ENCODE measurements around the gene G6PC3. TPM values are rescaled to one million over a fixed set of nuclear protein-coding genes. Genes with fewer than 3 reads are reported as not detected.

Gene G6PC3
- total and polyA plus RNA-seq, 4 donors, result 6.7 to 15.1 (median 8.3) TPM

DNA sequence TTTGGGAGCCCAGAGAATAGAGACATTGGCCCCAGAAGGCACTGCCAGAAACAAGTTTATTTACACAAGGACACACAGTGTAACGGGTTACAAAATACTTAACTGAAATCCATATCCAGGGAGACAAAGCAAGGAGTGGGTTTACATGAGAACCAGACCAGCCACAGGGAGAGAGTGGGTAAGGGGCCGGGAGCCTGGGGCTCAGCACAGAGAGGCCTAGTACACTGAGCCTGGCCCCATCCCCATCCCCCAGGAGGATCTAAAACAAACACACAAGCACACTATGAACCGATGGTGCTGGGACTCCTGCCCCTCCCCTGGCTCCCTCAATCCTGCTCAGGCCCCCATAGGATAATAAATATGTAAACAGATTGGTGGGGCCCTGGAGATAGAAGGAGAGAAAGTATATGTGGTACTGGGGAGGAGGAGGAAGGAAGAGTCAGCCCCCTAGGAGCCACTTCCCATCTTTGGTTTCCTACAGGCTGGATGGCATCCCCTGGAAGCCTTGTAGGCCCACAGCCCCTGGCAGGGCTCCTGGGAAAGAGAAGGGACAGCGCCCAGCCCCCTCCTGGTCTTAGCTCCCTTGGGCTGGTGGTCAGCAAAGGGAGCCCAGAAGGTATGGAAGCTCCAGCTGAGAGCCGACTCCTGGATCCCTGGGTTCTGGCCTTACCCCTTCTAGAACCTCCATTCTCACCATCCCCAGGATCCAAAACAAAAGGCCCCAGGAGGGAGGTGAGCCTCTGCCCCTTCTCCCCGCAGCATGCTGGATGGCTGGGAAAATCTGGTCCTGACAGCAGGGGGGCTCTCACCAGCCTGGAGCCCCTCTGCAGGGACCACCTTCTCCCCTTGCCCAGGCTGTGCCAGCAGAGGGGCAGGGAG lies 6.4 kb downstream of the G6PC3 start (continued):
- no peak for TF ChIP-seq NR2F2 (IDR thresholded peaks at IDR 0.05)

DNA sequence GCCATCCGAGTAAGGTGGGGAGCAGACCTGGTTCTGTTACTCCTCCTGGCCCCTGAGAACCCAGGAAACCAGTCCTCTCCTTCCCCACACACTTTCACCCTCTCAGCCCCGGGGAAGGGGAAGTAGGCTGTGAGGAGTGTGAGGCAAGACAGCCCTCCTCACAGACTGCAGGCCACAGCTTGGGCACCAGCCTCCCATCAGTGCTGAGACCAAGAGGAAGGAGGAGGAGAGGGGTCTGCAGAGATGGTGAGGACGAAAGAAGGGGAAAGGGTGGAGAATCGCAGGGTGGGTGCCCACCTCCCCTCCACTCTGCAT lies 7.0 kb downstream of the G6PC3 start:
- no peaks in the 10 kb centered on the region for H3K9me3 ChIP-seq (ENCODE audit: control insufficient read depth in 4 of 4, low read length in 3 of 4)
- no peak for DNase-seq (ENCODE audit: low spot score)
- H3K36me3 ChIP-seq (ENCODE audit: control insufficient read depth in 4 of 4, insufficient read depth in 3 of 4, low read depth in 1 of 4, low read length in 3 of 4), result peaks cover 0 to 34% (median 15%) of the 10 kb centered on the region in 4 donors
- TF ChIP-seq, protein P1, sequence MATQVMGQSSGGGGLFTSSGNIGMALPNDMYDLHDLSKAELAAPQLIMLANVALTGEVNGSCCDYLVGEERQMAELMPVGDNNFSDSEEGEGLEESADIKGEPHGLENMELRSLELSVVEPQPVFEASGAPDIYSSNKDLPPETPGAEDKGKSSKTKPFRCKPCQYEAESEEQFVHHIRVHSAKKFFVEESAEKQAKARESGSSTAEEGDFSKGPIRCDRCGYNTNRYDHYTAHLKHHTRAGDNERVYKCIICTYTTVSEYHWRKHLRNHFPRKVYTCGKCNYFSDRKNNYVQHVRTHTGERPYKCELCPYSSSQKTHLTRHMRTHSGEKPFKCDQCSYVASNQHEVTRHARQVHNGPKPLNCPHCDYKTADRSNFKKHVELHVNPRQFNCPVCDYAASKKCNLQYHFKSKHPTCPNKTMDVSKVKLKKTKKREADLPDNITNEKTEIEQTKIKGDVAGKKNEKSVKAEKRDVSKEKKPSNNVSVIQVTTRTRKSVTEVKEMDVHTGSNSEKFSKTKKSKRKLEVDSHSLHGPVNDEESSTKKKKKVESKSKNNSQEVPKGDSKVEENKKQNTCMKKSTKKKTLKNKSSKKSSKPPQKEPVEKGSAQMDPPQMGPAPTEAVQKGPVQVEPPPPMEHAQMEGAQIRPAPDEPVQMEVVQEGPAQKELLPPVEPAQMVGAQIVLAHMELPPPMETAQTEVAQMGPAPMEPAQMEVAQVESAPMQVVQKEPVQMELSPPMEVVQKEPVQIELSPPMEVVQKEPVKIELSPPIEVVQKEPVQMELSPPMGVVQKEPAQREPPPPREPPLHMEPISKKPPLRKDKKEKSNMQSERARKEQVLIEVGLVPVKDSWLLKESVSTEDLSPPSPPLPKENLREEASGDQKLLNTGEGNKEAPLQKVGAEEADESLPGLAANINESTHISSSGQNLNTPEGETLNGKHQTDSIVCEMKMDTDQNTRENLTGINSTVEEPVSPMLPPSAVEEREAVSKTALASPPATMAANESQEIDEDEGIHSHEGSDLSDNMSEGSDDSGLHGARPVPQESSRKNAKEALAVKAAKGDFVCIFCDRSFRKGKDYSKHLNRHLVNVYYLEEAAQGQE (IDR thresholded peaks at IDR 0.05), result no peak
- no peak for TF ChIP-seq YY1 (IDR thresholded peaks at IDR 0.05)
- TF ChIP-seq EGR1 (IDR thresholded peaks at IDR 0.05; ENCODE audit: low read depth in 2 of 2), result no peak
- TF ChIP-seq RAD21 (IDR thresholded peaks at IDR 0.05), result no peak
- TF ChIP-seq JUND (IDR thresholded peaks at IDR 0.05), result no peak
- no peak for TF ChIP-seq TAF1 (conservative IDR thresholded peaks at IDR 0.05)
- TF ChIP-seq HNF4G (IDR thresholded peaks at IDR 0.05), result no peak
- TF ChIP-seq, protein P2, sequence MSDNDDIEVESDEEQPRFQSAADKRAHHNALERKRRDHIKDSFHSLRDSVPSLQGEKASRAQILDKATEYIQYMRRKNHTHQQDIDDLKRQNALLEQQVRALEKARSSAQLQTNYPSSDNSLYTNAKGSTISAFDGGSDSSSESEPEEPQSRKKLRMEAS (IDR thresholded peaks at IDR 0.05), result no peak
- no peak for TF ChIP-seq NR2F2 (IDR thresholded peaks at IDR 0.05)
- TF ChIP-seq, protein P3, sequence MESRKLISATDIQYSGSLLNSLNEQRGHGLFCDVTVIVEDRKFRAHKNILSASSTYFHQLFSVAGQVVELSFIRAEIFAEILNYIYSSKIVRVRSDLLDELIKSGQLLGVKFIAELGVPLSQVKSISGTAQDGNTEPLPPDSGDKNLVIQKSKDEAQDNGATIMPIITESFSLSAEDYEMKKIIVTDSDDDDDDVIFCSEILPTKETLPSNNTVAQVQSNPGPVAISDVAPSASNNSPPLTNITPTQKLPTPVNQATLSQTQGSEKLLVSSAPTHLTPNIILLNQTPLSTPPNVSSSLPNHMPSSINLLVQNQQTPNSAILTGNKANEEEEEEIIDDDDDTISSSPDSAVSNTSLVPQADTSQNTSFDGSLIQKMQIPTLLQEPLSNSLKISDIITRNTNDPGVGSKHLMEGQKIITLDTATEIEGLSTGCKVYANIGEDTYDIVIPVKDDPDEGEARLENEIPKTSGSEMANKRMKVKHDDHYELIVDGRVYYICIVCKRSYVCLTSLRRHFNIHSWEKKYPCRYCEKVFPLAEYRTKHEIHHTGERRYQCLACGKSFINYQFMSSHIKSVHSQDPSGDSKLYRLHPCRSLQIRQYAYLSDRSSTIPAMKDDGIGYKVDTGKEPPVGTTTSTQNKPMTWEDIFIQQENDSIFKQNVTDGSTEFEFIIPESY (IDR thresholded peaks at IDR 0.05), result no peak
- no peak overlapping the region for H3K4me3 ChIP-seq (ENCODE audit: low read depth in 1 of 3, low read length in 3 of 3)
- H3K4me1 ChIP-seq (ENCODE audit: control insufficient read depth in 4 of 4, insufficient read depth in 4 of 4, low read length in 3 of 4), result peaks cover 3 to 28% (median 21%) of the 10 kb centered on the region in 4 donors
- H3K27ac ChIP-seq (ENCODE audit: low read depth in 1 of 2, low read length in 2 of 2), result peak overlapping the region; percentile 40 to 54
- H3K27me3 ChIP-seq (ENCODE audit: control insufficient read depth in 4 of 4, insufficient read depth in 4 of 4, low read length in 3 of 4), result no peaks in the 10 kb centered on the region
- no peak overlapping the region for H3K9ac ChIP-seq (ENCODE audit: low read depth in 1 of 2, low read length in 2 of 2)
- WGBS, result 77% methylated on average over 4 of the region's 4 CpGs

DNA sequence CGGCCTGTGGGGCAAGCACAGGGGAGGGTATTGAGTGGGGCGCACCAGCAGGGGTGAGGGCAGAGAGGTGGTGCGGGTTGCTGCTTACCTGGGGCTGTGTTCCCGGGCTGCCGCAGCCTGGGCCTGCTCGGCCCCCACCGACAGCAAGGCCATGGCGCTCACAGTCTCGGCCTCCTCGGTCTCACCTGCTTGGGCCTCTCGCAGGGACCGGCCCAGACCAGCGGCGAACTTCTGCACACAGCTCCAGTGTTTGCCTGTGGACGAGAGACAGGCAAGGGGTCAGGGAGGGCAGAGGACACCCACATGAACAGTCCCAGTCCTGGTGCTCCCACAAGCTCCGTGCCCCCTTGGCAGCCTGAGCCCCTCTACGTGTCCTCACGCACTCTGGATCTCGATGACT lies 7.9 kb downstream of the G6PC3 start:
- no peaks in the 10 kb centered on the region for H3K9me3 ChIP-seq (ENCODE audit: control insufficient read depth in 4 of 4, low read length in 3 of 4)
- no peak overlapping the region for H3K9ac ChIP-seq (ENCODE audit: low read depth in 1 of 2, low read length in 2 of 2)
- H3K27me3 ChIP-seq (ENCODE audit: control insufficient read depth in 4 of 4, insufficient read depth in 4 of 4, low read length in 3 of 4), result no peaks in the 10 kb centered on the region
- no peak for DNase-seq (ENCODE audit: low spot score)
- no peak overlapping the region for H3K27ac ChIP-seq (ENCODE audit: low read depth in 1 of 2, low read length in 2 of 2)
- WGBS, result 85% methylated on average over 19 of the region's 19 CpGs
- peaks cover 3 to 28% (median 21%) of the 10 kb centered on the region in 4 donors for H3K4me1 ChIP-seq (ENCODE audit: control insufficient read depth in 4 of 4, insufficient read depth in 4 of 4, low read length in 3 of 4)
- peaks cover 0 to 40% (median 20%) of the 10 kb centered on the region in 4 donors for H3K36me3 ChIP-seq (ENCODE audit: control insufficient read depth in 4 of 4, insufficient read depth in 3 of 4, low read depth in 1 of 4, low read length in 3 of 4)
- no peak overlapping the region for H3K4me3 ChIP-seq (ENCODE audit: low read depth in 1 of 3, low read length in 3 of 3)
- TF ChIP-seq, protein P1 (IDR thresholded peaks at IDR 0.05), result no peak
- TF ChIP-seq TAF1 (conservative IDR thresholded peaks at IDR 0.05) (no peak), FOXA2 (IDR thresholded peaks at IDR 0.05) (no peak), YY1 (IDR thresholded peaks at IDR 0.05) (no peak), RXRA (IDR thresholded peaks at IDR 0.05) (no peak), RAD21 (IDR thresholded peaks at IDR 0.05) (no peak), JUND (IDR thresholded peaks at IDR 0.05) (no peak), HNF4A (conservative IDR thresholded peaks at IDR 0.05) (no peak), SP1 (IDR thresholded peaks at IDR 0.05) (no peak), GABPA (IDR thresholded peaks at IDR 0.05 in 1 of 2, conservative IDR thresholded peaks at IDR 0.05 in 1 of 2) (no peak), FOXA1 (IDR thresholded peaks at IDR 0.05) (no peak)
- TF ChIP-seq, protein P2 (IDR thresholded peaks at IDR 0.05), result no peak
- TF ChIP-seq, protein P4, sequence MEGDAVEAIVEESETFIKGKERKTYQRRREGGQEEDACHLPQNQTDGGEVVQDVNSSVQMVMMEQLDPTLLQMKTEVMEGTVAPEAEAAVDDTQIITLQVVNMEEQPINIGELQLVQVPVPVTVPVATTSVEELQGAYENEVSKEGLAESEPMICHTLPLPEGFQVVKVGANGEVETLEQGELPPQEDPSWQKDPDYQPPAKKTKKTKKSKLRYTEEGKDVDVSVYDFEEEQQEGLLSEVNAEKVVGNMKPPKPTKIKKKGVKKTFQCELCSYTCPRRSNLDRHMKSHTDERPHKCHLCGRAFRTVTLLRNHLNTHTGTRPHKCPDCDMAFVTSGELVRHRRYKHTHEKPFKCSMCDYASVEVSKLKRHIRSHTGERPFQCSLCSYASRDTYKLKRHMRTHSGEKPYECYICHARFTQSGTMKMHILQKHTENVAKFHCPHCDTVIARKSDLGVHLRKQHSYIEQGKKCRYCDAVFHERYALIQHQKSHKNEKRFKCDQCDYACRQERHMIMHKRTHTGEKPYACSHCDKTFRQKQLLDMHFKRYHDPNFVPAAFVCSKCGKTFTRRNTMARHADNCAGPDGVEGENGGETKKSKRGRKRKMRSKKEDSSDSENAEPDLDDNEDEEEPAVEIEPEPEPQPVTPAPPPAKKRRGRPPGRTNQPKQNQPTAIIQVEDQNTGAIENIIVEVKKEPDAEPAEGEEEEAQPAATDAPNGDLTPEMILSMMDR (IDR thresholded peaks at IDR 0.05; ENCODE audit: low read depth, low read length, missing input control), result no peak
- TF ChIP-seq, protein P5, sequence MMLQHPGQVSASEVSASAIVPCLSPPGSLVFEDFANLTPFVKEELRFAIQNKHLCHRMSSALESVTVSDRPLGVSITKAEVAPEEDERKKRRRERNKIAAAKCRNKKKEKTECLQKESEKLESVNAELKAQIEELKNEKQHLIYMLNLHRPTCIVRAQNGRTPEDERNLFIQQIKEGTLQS (IDR thresholded peaks at IDR 0.05), result no peak

Measured in liver (tissue), 9 donors.